OCI-LY7 (cell line): Measurements from ENCODE around the gene TRAF3IP1.

Experiments used
- EZH2phosphoT487 ChIP-seq: fragments of 200-600 bp; sonication (generic); IDR thresholded peaks from 2 replicates; pipeline ENCODE4 v1.6.1; 2018; ENCODE audit warnings: low read depth, borderline replicate concordance, mild to moderate bottlenecking, mixed run types, antibody characterized with exemption, low read length, moderate library complexity, mixed read lengths
- TF ChIP-seq, protein P1 (sequence below): fragments of 200-600 bp; sonication (generic); conservative IDR thresholded peaks from 2 replicates; pipeline ENCODE4 v1.5.1; 2014; ENCODE audit warnings: mild to moderate bottlenecking, antibody characterized with exemption, low read length, moderate library complexity, mixed read lengths

DNA sequence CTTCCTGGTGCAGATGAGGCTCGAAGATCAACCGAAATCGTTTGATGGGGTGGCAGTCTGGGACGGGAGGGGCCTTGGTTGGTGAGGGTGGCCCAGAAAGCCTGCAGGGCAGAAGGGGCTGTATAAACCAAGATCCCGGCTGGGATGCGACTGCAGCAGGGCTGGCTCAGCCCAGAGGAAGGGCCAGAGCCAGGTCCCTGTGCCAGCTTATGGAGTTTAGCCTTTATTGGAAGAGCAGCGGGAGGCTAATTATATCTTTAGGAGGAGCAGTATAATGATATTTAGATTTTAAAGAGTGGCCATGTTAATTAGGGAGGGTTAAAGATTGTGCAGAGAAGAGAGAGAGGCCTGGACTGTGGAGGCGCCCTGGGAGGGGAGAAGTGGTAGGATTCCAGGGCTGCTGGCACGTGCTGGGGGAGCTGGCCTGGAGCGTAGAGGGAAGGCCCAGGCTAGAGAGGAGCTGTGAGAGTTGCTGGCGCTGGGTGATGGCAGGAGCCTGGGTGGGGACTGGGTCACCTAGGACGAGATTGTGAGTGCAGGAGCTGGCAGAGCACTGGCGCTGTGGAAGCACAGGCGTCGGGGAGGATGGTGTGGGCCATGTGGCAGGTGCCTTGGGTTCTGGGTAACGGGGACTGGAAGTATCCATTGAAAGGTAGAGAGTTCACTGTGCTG, 25.1 kb downstream of the TRAF3IP1 start:
- TF ChIP-seq, protein P1, sequence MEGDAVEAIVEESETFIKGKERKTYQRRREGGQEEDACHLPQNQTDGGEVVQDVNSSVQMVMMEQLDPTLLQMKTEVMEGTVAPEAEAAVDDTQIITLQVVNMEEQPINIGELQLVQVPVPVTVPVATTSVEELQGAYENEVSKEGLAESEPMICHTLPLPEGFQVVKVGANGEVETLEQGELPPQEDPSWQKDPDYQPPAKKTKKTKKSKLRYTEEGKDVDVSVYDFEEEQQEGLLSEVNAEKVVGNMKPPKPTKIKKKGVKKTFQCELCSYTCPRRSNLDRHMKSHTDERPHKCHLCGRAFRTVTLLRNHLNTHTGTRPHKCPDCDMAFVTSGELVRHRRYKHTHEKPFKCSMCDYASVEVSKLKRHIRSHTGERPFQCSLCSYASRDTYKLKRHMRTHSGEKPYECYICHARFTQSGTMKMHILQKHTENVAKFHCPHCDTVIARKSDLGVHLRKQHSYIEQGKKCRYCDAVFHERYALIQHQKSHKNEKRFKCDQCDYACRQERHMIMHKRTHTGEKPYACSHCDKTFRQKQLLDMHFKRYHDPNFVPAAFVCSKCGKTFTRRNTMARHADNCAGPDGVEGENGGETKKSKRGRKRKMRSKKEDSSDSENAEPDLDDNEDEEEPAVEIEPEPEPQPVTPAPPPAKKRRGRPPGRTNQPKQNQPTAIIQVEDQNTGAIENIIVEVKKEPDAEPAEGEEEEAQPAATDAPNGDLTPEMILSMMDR, result no peak
- TF ChIP-seq EZH2phosphoT487, result no peak
